ENCODE data around the gene POU4F3. TPM values are rescaled to one million over a fixed set of nuclear protein-coding genes. Genes with fewer than 3 reads are reported as not detected.

POU4F3 gene
- total and polyA plus RNA-seq, 8 donors = 0.12 TPM; not detected in 7

DNA sequence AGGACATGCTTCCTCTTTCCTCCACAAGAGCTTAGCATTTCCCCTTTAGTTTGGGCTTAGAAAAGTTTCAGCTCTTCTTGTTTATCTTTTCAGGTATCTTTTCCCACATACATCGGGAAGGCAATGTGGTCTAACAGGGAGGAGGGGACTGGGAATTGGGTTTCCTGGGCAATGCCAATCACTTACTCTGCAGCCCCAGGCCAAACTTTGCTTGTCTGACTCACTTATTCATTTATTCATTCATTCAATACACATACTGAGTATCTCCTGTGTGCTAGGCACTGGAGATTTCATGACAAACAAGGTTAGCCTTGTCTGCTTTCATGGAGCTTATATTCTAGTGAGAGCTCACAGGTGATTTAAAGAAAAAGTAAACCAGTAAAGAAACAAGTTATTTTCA lies 10.7 kb upstream of the POU4F3 start:
- TF ChIP-seq POLR2AphosphoS5 (IDR thresholded peaks at IDR 0.05) (no peak), EP300 (IDR thresholded peaks at IDR 0.05) (no peak), POLR2A (IDR thresholded peaks at IDR 0.05) (no peak)
- TF ChIP-seq, protein P1, sequence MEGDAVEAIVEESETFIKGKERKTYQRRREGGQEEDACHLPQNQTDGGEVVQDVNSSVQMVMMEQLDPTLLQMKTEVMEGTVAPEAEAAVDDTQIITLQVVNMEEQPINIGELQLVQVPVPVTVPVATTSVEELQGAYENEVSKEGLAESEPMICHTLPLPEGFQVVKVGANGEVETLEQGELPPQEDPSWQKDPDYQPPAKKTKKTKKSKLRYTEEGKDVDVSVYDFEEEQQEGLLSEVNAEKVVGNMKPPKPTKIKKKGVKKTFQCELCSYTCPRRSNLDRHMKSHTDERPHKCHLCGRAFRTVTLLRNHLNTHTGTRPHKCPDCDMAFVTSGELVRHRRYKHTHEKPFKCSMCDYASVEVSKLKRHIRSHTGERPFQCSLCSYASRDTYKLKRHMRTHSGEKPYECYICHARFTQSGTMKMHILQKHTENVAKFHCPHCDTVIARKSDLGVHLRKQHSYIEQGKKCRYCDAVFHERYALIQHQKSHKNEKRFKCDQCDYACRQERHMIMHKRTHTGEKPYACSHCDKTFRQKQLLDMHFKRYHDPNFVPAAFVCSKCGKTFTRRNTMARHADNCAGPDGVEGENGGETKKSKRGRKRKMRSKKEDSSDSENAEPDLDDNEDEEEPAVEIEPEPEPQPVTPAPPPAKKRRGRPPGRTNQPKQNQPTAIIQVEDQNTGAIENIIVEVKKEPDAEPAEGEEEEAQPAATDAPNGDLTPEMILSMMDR (IDR thresholded peaks at IDR 0.05) = no peak
- Histone ChIP-seq H3K36me3 (no peaks in the 10 kb centered on the region), H3K9me3 (no peaks in the 10 kb centered on the region), H3K27ac (no peak overlapping the region), H3K27me3 (peaks cover 0 to 33% (median 6%) of the 10 kb centered on the region in 3 donors), H3K4me1 (no peaks in the 10 kb centered on the region), H3K4me3 (no peak overlapping the region)
- intact Hi-C loops (cut with DNase I; ENCODE audit: low total_unique reads) = no loop called here
- WGBS, 5 donors = 26 to 37% (median 32%) methylated on average over 1 of the region's 1 CpG
- no peak for DNase-seq

DNA sequence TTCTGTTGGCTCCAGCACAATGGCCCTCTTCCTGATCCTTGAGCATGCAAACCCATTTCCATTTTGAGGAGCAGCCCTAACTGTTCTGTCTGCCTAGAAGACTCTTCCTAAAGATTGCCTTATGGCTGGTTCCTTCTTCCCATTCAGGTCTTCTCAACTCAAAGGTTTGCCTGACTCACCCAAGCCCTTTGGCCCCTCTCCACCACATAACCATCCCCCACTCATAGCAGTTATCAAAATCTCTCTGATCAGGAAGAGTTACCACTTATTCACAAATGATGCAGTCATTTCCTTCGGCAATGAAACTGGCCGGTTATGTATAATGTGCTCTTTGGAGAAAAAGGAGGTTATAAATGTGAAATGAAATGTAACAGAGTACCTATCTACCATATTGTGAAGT lies 8.9 kb upstream of the POU4F3 start:
- intact Hi-C loops (cut with DNase I; ENCODE audit: low total_unique reads) = no loop called here
- Histone ChIP-seq H3K4me3 (no peak overlapping the region), H3K27ac (no peak overlapping the region), H3K36me3 (no peaks in the 10 kb centered on the region), H3K4me1 (no peaks in the 10 kb centered on the region), H3K9me3 (no peaks in the 10 kb centered on the region), H3K27me3 (peaks cover 7 to 50% (median 23%) of the 10 kb centered on the region in 3 donors)
- no peak for DNase-seq
- 89 to 93% (median 91%) methylated on average over 2 of the region's 2 CpGs for WGBS, 5 donors
- TF ChIP-seq EP300 (IDR thresholded peaks at IDR 0.05) = no peak
- TF ChIP-seq POLR2A (IDR thresholded peaks at IDR 0.05) = no peak
- TF ChIP-seq, protein P1 (IDR thresholded peaks at IDR 0.05) = no peak
- no peak for TF ChIP-seq POLR2AphosphoS5 (IDR thresholded peaks at IDR 0.05)

DNA sequence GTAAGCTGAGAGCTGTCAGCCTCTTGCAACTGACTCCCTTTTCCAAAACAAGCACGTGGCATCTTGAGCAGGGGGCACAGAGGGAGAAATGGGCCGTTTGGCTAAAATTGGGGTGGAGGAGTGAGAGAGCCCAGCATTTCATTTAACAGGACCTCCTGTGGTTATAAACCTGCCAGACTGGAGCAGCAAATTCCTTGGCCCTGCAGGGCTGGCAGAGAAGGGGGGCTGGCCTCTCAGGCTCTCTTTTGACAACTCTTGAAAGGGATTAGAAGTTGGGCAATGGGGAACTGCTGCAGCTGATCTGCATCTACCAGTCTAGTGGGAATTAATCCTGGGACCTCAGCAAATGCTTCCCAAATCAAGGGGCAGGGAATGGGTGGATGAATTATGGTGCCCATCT lies 7.2 kb upstream of the POU4F3 start:
- no peaks in the 10 kb centered on the region for H3K4me1 ChIP-seq
- no peak overlapping the region for H3K27ac ChIP-seq
- H3K4me3 ChIP-seq = no peak overlapping the region
- 0 to 5% (median 2%) methylated on average over 2 of the region's 2 CpGs for WGBS, 5 donors
- no peak for DNase-seq
- TF ChIP-seq, protein P1 (IDR thresholded peaks at IDR 0.05) = no peak
- TF ChIP-seq POLR2AphosphoS5 (IDR thresholded peaks at IDR 0.05) = no peak
- no peak for TF ChIP-seq EP300 (IDR thresholded peaks at IDR 0.05)
- no peak for TF ChIP-seq POLR2A (IDR thresholded peaks at IDR 0.05)
- H3K27me3 ChIP-seq = peaks cover 7 to 68% (median 27%) of the 10 kb centered on the region in 3 donors
- no peaks in the 10 kb centered on the region for H3K9me3 ChIP-seq
- no peaks in the 10 kb centered on the region for H3K36me3 ChIP-seq
- intact Hi-C loops (cut with DNase I; ENCODE audit: low total_unique reads) = no loop called here

DNA sequence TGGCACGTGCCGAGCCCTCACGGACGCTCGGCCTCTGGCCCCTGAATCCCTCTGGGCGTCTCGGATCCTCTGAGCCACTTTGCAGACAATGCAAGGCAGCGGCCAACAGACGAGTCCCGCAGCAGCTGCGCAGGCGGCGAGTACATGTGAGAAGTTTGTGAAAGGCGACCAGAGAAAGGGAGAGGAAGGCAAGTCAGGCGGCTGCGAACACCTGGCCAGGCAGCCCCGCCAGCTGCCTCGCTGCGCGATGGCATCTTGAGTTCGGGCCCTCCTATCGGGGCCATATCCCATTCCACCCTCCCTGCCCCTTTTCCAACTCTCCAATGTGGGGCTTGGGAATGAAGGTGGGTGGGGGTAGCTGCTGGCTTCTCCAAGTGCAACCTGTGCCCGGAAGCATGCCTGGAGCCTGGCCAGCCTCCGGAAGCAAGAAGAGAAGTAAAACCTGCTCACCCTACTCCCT lies 4.5 kb upstream of the POU4F3 start:
- intact Hi-C loops (cut with DNase I; ENCODE audit: low total_unique reads) = no loop called here
- DNase-seq = no peak
- no peaks in the 10 kb centered on the region for H3K9me3 ChIP-seq
- peaks cover 12 to 94% (median 53%) of the 10 kb centered on the region in 3 donors for H3K27me3 ChIP-seq
- no peak overlapping the region for H3K4me3 ChIP-seq
- H3K36me3 ChIP-seq = no peaks in the 10 kb centered on the region
- H3K4me1 ChIP-seq = peaks cover 0 to 18% (median 2%) of the 10 kb centered on the region in 4 donors
- H3K27ac ChIP-seq = no peak overlapping the region
- WGBS, 5 donors = 3 to 11% (median 4%) methylated on average over 16 to 24 of the region's 24 CpGs
- no peak for TF ChIP-seq POLR2A (IDR thresholded peaks at IDR 0.05)
- TF ChIP-seq, protein P1 (IDR thresholded peaks at IDR 0.05) = no peak
- no peak for TF ChIP-seq POLR2AphosphoS5 (IDR thresholded peaks at IDR 0.05)
- no peak for TF ChIP-seq EP300 (IDR thresholded peaks at IDR 0.05)

All from stomach (tissue), 9 donors.